ENCODE results near the gene TMEM225B. TPM values are rescaled to one million over a fixed set of nuclear protein-coding genes. Genes with fewer than 3 reads are reported as not detected.
"Not testable (repeated sequence)": the region's sequence is repeated elsewhere in the genome, so short reads cannot be mapped to it uniquely, and the experiment has no call there.

The TMEM225B gene
- total RNA-seq, 2 experiments from 2014 or later, result 0.92 to 2.2 TPM

DNA sequence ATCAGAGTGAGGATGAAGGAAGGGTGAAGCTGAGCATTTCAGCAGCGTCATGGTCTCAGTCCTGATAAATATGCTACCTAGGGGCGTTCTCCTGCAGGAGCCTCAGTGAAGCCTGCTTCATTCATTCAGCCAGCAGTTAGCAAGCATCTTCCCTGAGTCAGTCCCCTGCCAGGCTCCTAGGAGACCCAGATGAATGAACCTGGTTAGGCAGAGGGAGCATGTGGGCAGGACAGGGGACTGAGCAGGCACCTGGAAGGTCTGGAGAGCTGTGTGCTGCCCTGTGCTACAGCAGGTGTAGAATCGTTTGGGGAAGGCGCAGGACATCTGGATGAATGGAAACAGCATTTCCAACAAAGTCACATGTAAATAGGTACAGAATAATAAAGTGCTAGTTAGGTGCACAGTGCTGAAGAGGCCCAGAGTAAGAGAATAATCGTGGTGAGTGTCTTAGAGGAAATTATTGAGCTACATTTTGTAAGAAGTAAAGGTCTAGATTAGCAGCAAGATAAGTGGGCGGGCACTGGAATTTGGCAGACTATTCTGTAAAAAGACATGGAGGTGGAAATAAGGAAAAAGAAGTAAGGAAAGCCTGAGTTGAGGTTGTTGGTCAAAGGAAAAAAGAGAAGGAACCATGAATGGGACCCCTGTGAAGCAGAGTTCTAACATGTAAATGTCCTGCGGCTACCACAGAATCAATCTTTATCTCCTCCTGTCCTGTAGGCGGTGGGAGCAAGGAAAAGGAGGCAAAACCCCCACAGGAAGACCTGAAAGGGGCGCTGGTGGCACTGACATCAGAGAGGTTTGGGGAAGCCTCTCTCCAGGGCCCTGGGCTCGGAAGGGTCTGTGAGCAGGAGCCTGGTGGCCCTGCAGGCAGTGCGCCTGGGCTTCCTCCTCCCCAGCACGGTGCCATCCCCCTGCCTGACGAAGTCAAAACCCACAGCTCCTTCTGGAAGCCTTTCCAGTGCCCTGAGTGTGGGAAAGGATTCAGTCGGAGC lies 30.7 kb downstream of the TMEM225B start:
- POLR2A ChIA-PET, result interaction anchor here (1.8 to 4.4 kb wide), 2 partner anchors 12 to 13 kb away, joined by 10 to 23 read pairs; partner anchors contain the start of gene ZSCAN25
- H3K36me3 Mint-ChIP-seq (ENCODE audit: low read depth), result peaks cover 84% of the 10 kb centered on the region
- no peaks in the 10 kb centered on the region for H3K27me3 Mint-ChIP-seq

DNA sequence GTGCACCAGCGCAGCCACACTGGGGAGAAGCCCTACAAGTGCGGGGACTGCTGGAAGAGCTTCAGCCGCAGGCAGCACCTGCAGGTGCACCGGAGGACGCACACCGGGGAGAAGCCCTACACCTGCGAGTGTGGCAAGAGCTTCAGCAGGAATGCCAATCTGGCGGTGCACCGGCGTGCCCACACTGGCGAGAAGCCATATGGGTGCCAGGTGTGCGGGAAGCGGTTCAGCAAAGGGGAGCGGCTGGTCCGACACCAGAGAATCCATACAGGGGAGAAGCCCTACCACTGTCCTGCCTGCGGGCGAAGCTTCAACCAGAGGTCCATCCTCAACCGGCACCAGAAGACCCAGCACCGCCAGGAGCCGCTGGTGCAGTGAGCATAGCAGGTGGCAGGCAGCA lies 31.6 kb downstream of the TMEM225B start:
- H3K27ac Mint-ChIP-seq, result peak overlapping the region; percentile 58
- intact Hi-C loops (cut with micrococcal nuclease), result loop anchor here (10.0 kb wide), 1 partner anchor 205 kb away; no protein-coding TSS in a partner anchor
- no peaks in the 10 kb centered on the region for H3K27me3 Mint-ChIP-seq
- ChIA-PET POLR2A (interaction anchor here (0.6 to 4.4 kb wide), 3 partner anchors 12 to 23 kb away, joined by 3 to 23 read pairs (median 10); partner anchors contain the start of gene ZSCAN25), CTCF (no interaction called here)
- ATAC-seq (no peak), DNase-seq (no peak)
- H3K4me3 Mint-ChIP-seq, result no peak overlapping the region
- H3K9me3 Mint-ChIP-seq, result no peaks in the 10 kb centered on the region
- peaks cover 78% of the 10 kb centered on the region for H3K36me3 Mint-ChIP-seq (ENCODE audit: low read depth)
- TF ChIP-seq CTCF (IDR thresholded peaks at IDR 0.05), result no peak
- H3K4me1 Mint-ChIP-seq (ENCODE audit: low read depth), result peaks cover 77% of the 10 kb centered on the region

More for the DNA sequence above, 30.7 kb downstream of the TMEM225B start:
- Mint-ChIP-seq H3K27ac (peak overlapping the region; percentile 62), H3K9me3 (no peaks in the 10 kb centered on the region), H3K4me3 (no peak overlapping the region), H3K4me1 (ENCODE audit: low read depth) (peaks cover 82% of the 10 kb centered on the region)
- intact Hi-C loops (cut with micrococcal nuclease), result no loop called here
- no peak for ATAC-seq
- TF ChIP-seq CTCF (IDR thresholded peaks at IDR 0.05), result no peak
- no peak for DNase-seq
- CTCF ChIA-PET, result no interaction called here

GRCh38 chr7:99631295-99632109 lies 33.4 kb downstream of the TMEM225B start:
- POLR2A ChIA-PET, result interaction anchor here (0.5 to 4.4 kb wide), 9 partner anchors 10 to 391 kb away, joined by 3 to 23 read pairs (median 3); partner anchors contain the start of genes FAM200A, ZNF655 and ZSCAN25
- intact Hi-C loops (cut with micrococcal nuclease), result loop anchor here (10.0 kb wide), 1 partner anchor 203 kb away; no protein-coding TSS in a partner anchor
- peak; percentile 87 for DNase-seq
- peak overlapping the region; percentile 96 for H3K27ac Mint-ChIP-seq
- CTCF ChIA-PET, result interaction anchor here (0.8 to 1.7 kb wide), 22 partner anchors 10 to 360 kb away, joined by 3 to 13 read pairs (median 4); partner anchors contain the start of genes ZNF655 and ZSCAN25
- peak; percentile 54 for TF ChIP-seq CTCF (IDR thresholded peaks at IDR 0.05)
- peak; percentile 97 for ATAC-seq
- H3K27me3 Mint-ChIP-seq, result no peaks in the 10 kb centered on the region
- H3K4me1 Mint-ChIP-seq (ENCODE audit: low read depth), result peaks cover 72% of the 10 kb centered on the region
- H3K4me3 Mint-ChIP-seq, result peak overlapping the region; percentile 41
- peaks cover 70% of the 10 kb centered on the region for H3K36me3 Mint-ChIP-seq (ENCODE audit: low read depth)
- H3K9me3 Mint-ChIP-seq, result no peaks in the 10 kb centered on the region

GRCh38 chr7:99637414-99637813 lies 39.3 kb downstream of the TMEM225B start:
- peaks cover 74% of the 10 kb centered on the region for H3K36me3 Mint-ChIP-seq (ENCODE audit: low read depth)
- H3K27me3 Mint-ChIP-seq, CTCF ChIA-PET, DNase-seq, H3K9me3 Mint-ChIP-seq: not testable (repeated sequence)
- peak; percentile 81 for ATAC-seq
- H3K27ac Mint-ChIP-seq, result peak overlapping the region; percentile 95
- intact Hi-C loops (cut with micrococcal nuclease), result loop anchor here (10.0 kb wide), 1 partner anchor 197 kb away; no protein-coding TSS in a partner anchor
- H3K4me1 Mint-ChIP-seq (ENCODE audit: low read depth), result peaks cover 84% of the 10 kb centered on the region
- POLR2A ChIA-PET, result interaction anchor here (0.7 to 1.1 kb wide), 2 partner anchors 13 to 267 kb away, joined by 3 to 5 read pairs; no protein-coding TSS in a partner anchor
- H3K4me3 Mint-ChIP-seq, result peak overlapping the region; percentile 59

DNA sequence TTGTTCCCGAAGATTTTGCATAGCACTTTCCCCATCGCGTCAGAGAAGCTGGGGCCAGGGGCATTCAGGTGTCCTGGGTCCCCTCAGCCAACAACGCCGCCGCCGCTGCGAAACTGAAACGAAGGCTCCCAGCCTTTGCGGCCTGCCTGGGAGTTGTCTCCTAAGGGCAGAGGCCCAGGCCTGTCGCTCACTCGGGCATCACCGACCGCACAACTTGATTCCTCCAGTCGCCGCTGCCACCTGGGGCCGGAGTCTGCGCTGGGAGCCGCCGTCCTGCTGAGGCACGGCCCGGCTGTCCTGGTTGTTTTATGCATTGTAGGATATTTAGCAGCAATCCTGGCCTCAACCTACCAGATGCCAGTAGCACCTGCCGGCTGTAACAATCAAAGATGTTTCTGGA lies 40.7 kb downstream of the TMEM225B start:
- Mint-ChIP-seq H3K36me3 (ENCODE audit: low read depth) (peaks cover 76% of the 10 kb centered on the region), H3K27ac (peak overlapping the region; percentile 95), H3K9me3 (no peaks in the 10 kb centered on the region), H3K4me1 (ENCODE audit: low read depth) (peaks cover 83% of the 10 kb centered on the region), H3K27me3 (no peaks in the 10 kb centered on the region), H3K4me3 (no peak overlapping the region)
- TF ChIP-seq CTCF (IDR thresholded peaks at IDR 0.05), result no peak
- CTCF ChIA-PET, result no interaction called here
- POLR2A ChIA-PET, result interaction anchor here (1.2 kb wide), 1 partner anchor 42 kb away, joined by 3 read pairs; no protein-coding TSS in a partner anchor
- intact Hi-C loops (cut with micrococcal nuclease), result loop anchor here (10.0 kb wide), 1 partner anchor 196 kb away; no protein-coding TSS in a partner anchor
- no peak for ATAC-seq
- no peak for DNase-seq

All from activated CD8-positive, alpha-beta T cell treated with anti-CD3 and anti-CD28 coated beads for 36 hours (primary cell).